H9 (cell line): ENCODE measurements around the gene NDC80. TPM values are rescaled to one million over a fixed set of nuclear protein-coding genes. Genes with fewer than 3 reads are reported as not detected.

Source experiments
- DNase-seq: peaks from one replicate; pipeline ENCODE4 v3.0.0-alpha.2; 2017
- H2AFZ ChIP-seq: one replicate; pipeline ENCODE4 v1.6.1; 2013; ENCODE audit warnings: mild to moderate bottlenecking, low read length, control low read depth, moderate library complexity
- H2AK5ac ChIP-seq: 2 replicates; pipeline ENCODE4 v1.6.1; 2013; ENCODE audit warnings: low read length, control low read depth, mixed read lengths; ENCODE audit not compliant: insufficient read length
- H2BK120ac ChIP-seq: one replicate; pipeline ENCODE4 v1.6.1; 2013; ENCODE audit warnings: low read depth, mild to moderate bottlenecking, low read length, control low read depth, inconsistent platforms; ENCODE audit not compliant: poor library complexity, severe bottlenecking
- H2BK12ac ChIP-seq: 2 replicates; pipeline ENCODE4 v1.6.1; 2013; ENCODE audit warnings: low read length, control low read depth, mixed read lengths, low read depth; ENCODE audit not compliant: insufficient read length
- H2BK15ac ChIP-seq: 2 replicates; pipeline ENCODE4 v1.6.1; 2013; ENCODE audit warnings: low read depth, low read length, control low read depth
- H2BK20ac ChIP-seq: one replicate; pipeline ENCODE4 v1.6.1; 2013; ENCODE audit warnings: low read depth, mild to moderate bottlenecking, low read length, control low read depth, inconsistent platforms; ENCODE audit not compliant: poor library complexity, severe bottlenecking
- H2BK5ac ChIP-seq: 2 replicates; pipeline ENCODE4 v1.6.1; 2013; ENCODE audit warnings: low read length, control low read depth, mixed read lengths; ENCODE audit not compliant: insufficient read length
- H3K14ac ChIP-seq: 2 replicates; pipeline ENCODE4 v1.6.1; 2013; ENCODE audit warnings: low read length, control low read depth; ENCODE audit not compliant: insufficient read depth
- H3K18ac ChIP-seq: 2 replicates; pipeline ENCODE4 v1.6.1; 2013; ENCODE audit warnings: low read depth, mild to moderate bottlenecking, mixed read lengths, low read length, control low read depth; ENCODE audit not compliant: insufficient read length
- H3K23ac ChIP-seq: 2 replicates; pipeline ENCODE4 v1.6.1; 2013; ENCODE audit warnings: low read length, control low read depth, mixed read lengths, low read depth; ENCODE audit not compliant: insufficient read length
- H3K23me2 ChIP-seq: 2 replicates; pipeline ENCODE4 v1.6.1; 2013; ENCODE audit warnings: low read depth, mild to moderate bottlenecking, mixed read lengths, low read length, control low read depth; ENCODE audit not compliant: insufficient read length, poor library complexity, severe bottlenecking
- H3K27ac ChIP-seq: 2 replicates; pipeline ENCODE4 v1.5.1; 2013; ENCODE audit warnings: low read length, control low read depth, mixed read lengths, low read depth; ENCODE audit not compliant: insufficient read length
- H3K27me3 ChIP-seq: 2 replicates; pipeline ENCODE4 v1.6.1; 2013; ENCODE audit warnings: low read length, control low read depth, inconsistent platforms; ENCODE audit not compliant: insufficient read depth
- H3K4ac ChIP-seq: 2 replicates; pipeline ENCODE4 v1.6.1; 2013; ENCODE audit warnings: low read depth, mild to moderate bottlenecking, control low read depth, inconsistent platforms, low read length, moderate library complexity
- H3K4me1 ChIP-seq: 2 replicates; pipeline ENCODE4 v1.6.1; 2013; ENCODE audit warnings: low read length, control low read depth, inconsistent platforms; ENCODE audit not compliant: insufficient read depth
- H3K4me2 ChIP-seq: 2 replicates; pipeline ENCODE4 v1.6.1; 2013; ENCODE audit warnings: low read length, control low read depth, mixed read lengths; ENCODE audit not compliant: insufficient read length, insufficient read depth
- H3K56ac ChIP-seq: 2 replicates; pipeline ENCODE4 v1.6.1; 2013; ENCODE audit warnings: low read depth, mild to moderate bottlenecking, mixed read lengths, low read length, control low read depth; ENCODE audit not compliant: insufficient read length
- H3K79me1 ChIP-seq: 2 replicates; pipeline ENCODE4 v1.6.1; 2013; ENCODE audit warnings: low read depth, mild to moderate bottlenecking, moderate library complexity, low read length, control low read depth, inconsistent platforms; ENCODE audit not compliant: insufficient read depth, poor library complexity, severe bottlenecking
- H3K79me2 ChIP-seq: 2 replicates; pipeline ENCODE4 v1.6.1; 2013; ENCODE audit warnings: low read length, control low read depth, inconsistent platforms; ENCODE audit not compliant: insufficient read depth
- H3K9ac ChIP-seq: 2 replicates; pipeline ENCODE4 v1.6.1; 2013; ENCODE audit warnings: low read length, control low read depth, mixed read lengths; ENCODE audit not compliant: insufficient read length; ENCODE audit errors: extremely low read depth
- H3K9me3 ChIP-seq: one replicate; pipeline ENCODE4 v1.6.1; 2013; ENCODE audit warnings: low read depth, low read length, inconsistent platforms; ENCODE audit not compliant: control insufficient read depth
- H3T11ph ChIP-seq: one replicate; pipeline ENCODE4 v1.6.1; 2013; ENCODE audit warnings: mild to moderate bottlenecking, low read length, control low read depth, inconsistent platforms
- H4K20me1 ChIP-seq: one replicate; pipeline ENCODE4 v1.6.1; 2013; ENCODE audit not compliant: control insufficient read depth, insufficient read length, insufficient read depth
- H4K5ac ChIP-seq: 2 replicates; pipeline ENCODE4 v1.6.1; 2013; ENCODE audit warnings: low read depth, mild to moderate bottlenecking, mixed read lengths, low read length, control low read depth; ENCODE audit not compliant: insufficient read length
- H4K8ac ChIP-seq: replicated peaks from 2 replicates; pipeline ENCODE4 v1.6.1; 2013; ENCODE audit warnings: low read length, control low read depth, mixed read lengths, low read depth; ENCODE audit not compliant: insufficient read length
- H4K91ac ChIP-seq: 2 replicates; pipeline ENCODE4 v1.6.1; 2013; ENCODE audit warnings: low read depth, mild to moderate bottlenecking, moderate library complexity, mixed read lengths, low read length, control low read depth; ENCODE audit not compliant: insufficient read length
- H3K27ac Mint-ChIP-seq, 3 experiments: 2 replicates in 2 of 3; 3 replicates in 1 of 3; pipeline ENCODE4 v1.8.0; 2020 to 2021; ENCODE audit warnings: mixed read lengths in 3 of 3, mild to moderate bottlenecking in 1 of 3, moderate library complexity in 1 of 3
- H3K27me3 Mint-ChIP-seq: 2 replicates; pipeline ENCODE4 v1.8.0; 2021; ENCODE audit warnings: low read depth, mild to moderate bottlenecking, moderate library complexity, mixed read lengths
- H3K36me3 Mint-ChIP-seq, 3 experiments: 2 replicates in 2 of 3; 3 replicates in 1 of 3; pipeline ENCODE4 v1.8.0; 2020 to 2021; ENCODE audit warnings: low read depth in 3 of 3, mixed read lengths in 3 of 3; ENCODE audit not compliant: insufficient read depth in 1 of 3
- H3K4me1 Mint-ChIP-seq, 2 experiments: 2 replicates each; pipeline ENCODE4 v1.8.0; 2020; ENCODE audit warnings: mixed read lengths in 2 of 2
- H3K4me3 Mint-ChIP-seq, 2 experiments: 2 replicates in 1 of 2; 3 replicates in 1 of 2; pipeline ENCODE4 v1.8.0; 2020 to 2021; ENCODE audit warnings: mild to moderate bottlenecking in 2 of 2, mixed read lengths in 2 of 2, moderate library complexity in 1 of 2
- H3K9me3 Mint-ChIP-seq, 2 experiments: 2 replicates in 1 of 2; 3 replicates in 1 of 2; pipeline ENCODE4 v1.8.0; 2020; ENCODE audit warnings: mild to moderate bottlenecking in 2 of 2, mixed read lengths in 2 of 2, moderate library complexity in 1 of 2
- whole genome bisulfite sequencing: extraction: QIAGEN DNeasy Blood & Tissue Kit; methylation state at CpG from one replicate; pipeline ENCODE4 v1.1.7; 2013; ENCODE audit warnings: missing lambda C conversion rate, low lambda C conversion rate, mixed read lengths; ENCODE audit not compliant: insufficient read length; ENCODE audit errors: extremely low coverage; 5-methylcytosine and 5-hydroxymethylcytosine counted together
- total RNA-seq: library from RNA; stranded (reverse); gene quantifications from 2 replicates; pipeline ENCODE4 v1.2.1, GENCODE V29; 2021
- TF ChIP-seq, protein P1 (sequence below): fragments of 200-600 bp; sonication (generic); conservative IDR thresholded peaks from 3 replicates; pipeline ENCODE4 v1.8.0; 2021; ENCODE audit warnings: antibody characterized with exemption, mild to moderate bottlenecking

The NDC80 gene
- total RNA-seq, 1 experiment from 2014 or later, result 39.5 TPM

DNA sequence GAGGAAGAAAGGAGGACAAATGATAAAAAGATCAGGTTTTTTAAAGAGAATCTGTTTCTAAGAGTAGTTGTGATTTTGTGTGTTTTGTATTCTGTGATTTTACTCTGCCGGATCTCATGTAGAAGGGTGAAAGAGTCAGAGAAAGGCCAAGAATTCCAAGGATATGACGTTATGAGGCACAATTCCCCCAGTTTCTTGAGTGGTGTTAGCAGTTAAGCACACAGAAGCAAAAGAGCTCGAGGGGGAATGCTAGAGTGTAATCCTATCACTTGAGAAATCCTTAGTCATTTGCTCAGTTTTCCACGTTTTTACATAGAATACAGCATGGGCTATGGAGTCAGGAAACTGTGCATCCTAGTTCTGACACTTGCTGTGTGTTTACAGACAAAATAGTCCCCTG is 34.9 kb upstream of the NDC80 start:
- TF ChIP-seq, protein P1, sequence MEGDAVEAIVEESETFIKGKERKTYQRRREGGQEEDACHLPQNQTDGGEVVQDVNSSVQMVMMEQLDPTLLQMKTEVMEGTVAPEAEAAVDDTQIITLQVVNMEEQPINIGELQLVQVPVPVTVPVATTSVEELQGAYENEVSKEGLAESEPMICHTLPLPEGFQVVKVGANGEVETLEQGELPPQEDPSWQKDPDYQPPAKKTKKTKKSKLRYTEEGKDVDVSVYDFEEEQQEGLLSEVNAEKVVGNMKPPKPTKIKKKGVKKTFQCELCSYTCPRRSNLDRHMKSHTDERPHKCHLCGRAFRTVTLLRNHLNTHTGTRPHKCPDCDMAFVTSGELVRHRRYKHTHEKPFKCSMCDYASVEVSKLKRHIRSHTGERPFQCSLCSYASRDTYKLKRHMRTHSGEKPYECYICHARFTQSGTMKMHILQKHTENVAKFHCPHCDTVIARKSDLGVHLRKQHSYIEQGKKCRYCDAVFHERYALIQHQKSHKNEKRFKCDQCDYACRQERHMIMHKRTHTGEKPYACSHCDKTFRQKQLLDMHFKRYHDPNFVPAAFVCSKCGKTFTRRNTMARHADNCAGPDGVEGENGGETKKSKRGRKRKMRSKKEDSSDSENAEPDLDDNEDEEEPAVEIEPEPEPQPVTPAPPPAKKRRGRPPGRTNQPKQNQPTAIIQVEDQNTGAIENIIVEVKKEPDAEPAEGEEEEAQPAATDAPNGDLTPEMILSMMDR, result no peak
- peak overlapping the region in 1 of 3 experiments; percentile 69; a peak in 3 of 7 replicates for H3K27ac Mint-ChIP-seq
- peaks cover 7 to 29% (median 16%) of the 10 kb centered on the region in 3 experiments for H3K36me3 Mint-ChIP-seq
- Histone ChIP-seq H4K91ac (no peak overlapping the region), H2BK5ac (no peak overlapping the region), H2AFZ (no peak overlapping the region), H3K79me1 (no peaks in the 10 kb centered on the region), H3K4me2 (no peak overlapping the region), H2BK15ac (no peak overlapping the region), H3K14ac (no peak overlapping the region), H3K9ac (no peak overlapping the region), H3T11ph (no peak overlapping the region), H2BK120ac (no peak overlapping the region), H4K8ac (no peak overlapping the region), H3K23ac (no peak overlapping the region), H2AK5ac (no peak overlapping the region), H3K79me2 (no peaks in the 10 kb centered on the region), H3K18ac (no peak overlapping the region), H3K27ac (no peak overlapping the region), H4K20me1 (no peaks in the 10 kb centered on the region), H3K56ac (no peak overlapping the region), H2BK20ac (no peak overlapping the region), H3K4ac (no peak overlapping the region), H4K5ac (no peak overlapping the region), H3K23me2 (no peaks in the 10 kb centered on the region), H2BK12ac (no peak overlapping the region), H3K27me3 (no peaks in the 10 kb centered on the region), H3K9me3 (no peaks in the 10 kb centered on the region), H3K4me1 (no peaks in the 10 kb centered on the region; the same call in 1 of the 2 replicates)
- WGBS, result no CpG with 5 or more reads among the region's 4 CpGs
- no peaks in the 10 kb centered on the region for H3K27me3 Mint-ChIP-seq
- no peak for DNase-seq
- peaks cover 5 to 9% of the 10 kb centered on the region in 2 experiments for H3K4me1 Mint-ChIP-seq
- H3K4me3 Mint-ChIP-seq, result no peak overlapping the region
- H3K9me3 Mint-ChIP-seq, result peaks cover 5 to 11% of the 10 kb centered on the region in 2 experiments; a peak in 4 of 5 replicates
